A549 (cell line): Measurements from ENCODE around the gene CKLF. TPM values are rescaled to one million over a fixed set of nuclear protein-coding genes. Genes with fewer than 3 reads are reported as not detected.
A peak's percentile ranks its signal among the peaks of the same experiment; 100 is the strongest.

Experiments
- ATAC-seq, 2 experiments: fragments of 200-7000 bp in 1 of 2; fragments of >200 bp in 1 of 2; cut with Nextera tagmentation in 1 of 2; cut with Tn5 transposase in 1 of 2; 3 replicates each; pipeline versions ENCODE4 v1.8.0 to v1.9.1; 2018 to 2020; ENCODE audit warnings: mild to moderate bottlenecking in 1 of 2, moderate library complexity in 1 of 2
- CTCF ChIA-PET: fragments of 300-600 bp; sonication (Branson Sonifier 250); formaldehyde crosslinking; extraction: SDS; loops from one replicate; lab custom pipeline; 2021; ENCODE audit warnings: antibody characterized with exemption, inconsistent platforms; lab: Yijun Ruan, JAX
- POLR2A ChIA-PET: fragments of 350-600 bp; formaldehyde crosslinking; extraction: SDS; loops from one replicate; lab custom pipeline; 2021; ENCODE audit warnings: antibody characterized with exemption, inconsistent platforms; lab: Yijun Ruan, JAX
- DNase-seq, 2 experiments: peaks; one replicate each; pipeline versions ENCODE4 v3.0.0 to v3.0.0-alpha.2; 2011 to 2016; ENCODE audit warnings: low read depth in 1 of 2, low spot score in 1 of 2
- FAIRE-seq: peaks from 2 replicates; lab custom pipeline; 2011; peaks lifted over from hg19 to GRCh38; lab: Jason Lieb, UNC
- H3K27ac ChIP-seq, 2 experiments: fragments of >200 bp; sonication (Bioruptor Twin); formaldehyde crosslinking; 3 replicates each; pipeline ENCODE4 v1.5.1; 2016 to 2017
- H3K4me1 ChIP-seq: fragments of >200 bp; sonication (Bioruptor Twin); formaldehyde crosslinking; 3 replicates; pipeline ENCODE4 v1.6.1; 2016
- H3K4me2 ChIP-seq: fragments of >200 bp; sonication (Bioruptor Twin); formaldehyde crosslinking; 3 replicates; pipeline ENCODE4 v1.6.1; 2016
- H3K4me3 ChIP-seq: fragments of >200 bp; sonication (Bioruptor Twin); formaldehyde crosslinking; 3 replicates; pipeline ENCODE4 v1.5.1; 2016
- H3K9me3 ChIP-seq: fragments of >200 bp; sonication (Bioruptor Twin); formaldehyde crosslinking; 3 replicates; pipeline ENCODE4 v1.6.1; 2016
- BHLHE40 ChIP-seq: IDR thresholded peaks from 2 replicates; pipeline ENCODE4 v1.6.1; 2012; ENCODE audit warnings: low read depth, low read length, inconsistent platforms
- CBX2 ChIP-seq: fragments of 200-600 bp; sonication (generic); IDR thresholded peaks from 2 replicates; pipeline ENCODE4 v1.6.1; 2016; ENCODE audit warnings: low read depth, mild to moderate bottlenecking, borderline replicate concordance
- ESRRA ChIP-seq: fragments of 150-350 bp; IDR thresholded peaks from 2 replicates; pipeline ENCODE4 v1.6.1; 2014; ENCODE audit warnings: mild to moderate bottlenecking, low read length, borderline replicate concordance
- GATA3 ChIP-seq: IDR thresholded peaks from 2 replicates; pipeline ENCODE4 v1.6.1; 2012; ENCODE audit warnings: borderline replicate concordance
- HEYL ChIP-seq: fragments of 250-450 bp; sonication (Bioruptor Pico); IDR thresholded peaks from 2 replicates; pipeline ENCODE4 v1.8.0; 2021; ENCODE audit warnings: mild to moderate bottlenecking, moderate library complexity
- KDM1A ChIP-seq: fragments of 200-600 bp; sonication (generic); IDR thresholded peaks from 2 replicates; pipeline ENCODE4 v1.6.1; 2016; ENCODE audit warnings: low read depth, mild to moderate bottlenecking
- MAZ ChIP-seq: fragments of 150-350 bp; IDR thresholded peaks from 2 replicates; pipeline ENCODE4 v1.6.1; 2014; ENCODE audit warnings: antibody characterized with exemption, low read depth, low read length, borderline replicate concordance
- MYC ChIP-seq: IDR thresholded peaks from 2 replicates; pipeline ENCODE4 v1.6.1; 2012; ENCODE audit warnings: mild to moderate bottlenecking, inconsistent platforms, low read length, improper control_type of control experiment, borderline replicate concordance
- PHF8 ChIP-seq: fragments of 200-600 bp; sonication (generic); IDR thresholded peaks from 2 replicates; pipeline ENCODE4 v1.6.1; 2016; ENCODE audit warnings: low read depth, mild to moderate bottlenecking, antibody characterized with exemption, moderate library complexity, borderline replicate concordance
- POLR2AphosphoS2 ChIP-seq: conservative IDR thresholded peaks from 2 replicates; pipeline ENCODE4 v1.6.1; 2012; ENCODE audit warnings: low read length, improper control_type of control experiment, inconsistent platforms
- RNF2 ChIP-seq: fragments of 200-600 bp; sonication (generic); IDR thresholded peaks from 2 replicates; pipeline ENCODE4 v1.6.1; 2016; ENCODE audit warnings: low read depth, mild to moderate bottlenecking, antibody characterized with exemption, moderate library complexity, borderline replicate concordance
- SREBF2 ChIP-seq: fragments of 450-650 bp; IDR thresholded peaks from 2 replicates; pipeline ENCODE4 v1.6.1; 2014; ENCODE audit warnings: mild to moderate bottlenecking, moderate library complexity
- TP53 ChIP-seq: fragments of 250-450 bp; sonication (Bioruptor Pico); IDR thresholded peaks from 2 replicates; pipeline ENCODE4 v1.5.0; 2021; ENCODE audit warnings: mild to moderate bottlenecking, moderate library complexity
- ZC3H11A ChIP-seq: fragments of 450-650 bp; IDR thresholded peaks from 2 replicates; pipeline ENCODE4 v1.6.1; 2014; ENCODE audit warnings: antibody characterized with exemption, mild to moderate bottlenecking
- WGBS: methylation state at CpG from one replicate; pipeline ENCODE4 v1.1.6; 2017; ENCODE audit errors: missing lambda C conversion rate; 5-methylcytosine and 5-hydroxymethylcytosine counted together
- polyA plus RNA-seq, 4 experiments: library from polyadenylated mRNA; depleted of rRNA in 3 of 4; stranded (reverse); fragments of >200 nt; fragmentation: RNase III in 1 of 4; extraction: RNeasy Plus Mini Kit Qiagen cat#74134 plus additional on column Dnase treatment in 1 of 4; gene quantifications; 2 replicates in 3 of 4; 3 replicates in 1 of 4; pipeline ENCODE4 v1.2.3, GENCODE V29; 2011 to 2017
- TF ChIP-seq, protein P1 (sequence below): IDR thresholded peaks from 2 replicates; pipeline ENCODE4 v1.6.1; 2012
- TF ChIP-seq, protein P2 (sequence below): fragments of 250-450 bp; sonication (Bioruptor Pico); IDR thresholded peaks from 2 replicates; pipeline ENCODE4 v1.5.0; 2021; ENCODE audit warnings: mild to moderate bottlenecking, moderate library complexity, borderline replicate concordance
- TF ChIP-seq, protein P3 (sequence below): fragments of >200 bp; sonication (Bioruptor Twin); formaldehyde crosslinking; IDR thresholded peaks from 3 replicates; pipeline ENCODE4 v1.5.1; 2016
- TF ChIP-seq, protein P4 (sequence below): fragments of 450-650 bp; IDR thresholded peaks from 2 replicates; pipeline ENCODE4 v1.6.1; 2014; ENCODE audit warnings: antibody characterized with exemption
- TF ChIP-seq, protein P5 (sequence below): fragments of >200 bp; sonication (Bioruptor Twin); formaldehyde crosslinking; IDR thresholded peaks from 3 replicates; pipeline ENCODE4 v1.6.1; 2016
- TF ChIP-seq, protein P6 (sequence below): fragments of 200-600 bp; sonication (generic); IDR thresholded peaks from 2 replicates; pipeline ENCODE4 v1.6.1; 2016; ENCODE audit warnings: antibody characterized with exemption, mild to moderate bottlenecking, moderate library complexity

CKLF gene
- polyA plus RNA-seq, 2 of the 4 experiments (the other 2 are of a cell fraction): 85.1 to 87.0 TPM

DNA sequence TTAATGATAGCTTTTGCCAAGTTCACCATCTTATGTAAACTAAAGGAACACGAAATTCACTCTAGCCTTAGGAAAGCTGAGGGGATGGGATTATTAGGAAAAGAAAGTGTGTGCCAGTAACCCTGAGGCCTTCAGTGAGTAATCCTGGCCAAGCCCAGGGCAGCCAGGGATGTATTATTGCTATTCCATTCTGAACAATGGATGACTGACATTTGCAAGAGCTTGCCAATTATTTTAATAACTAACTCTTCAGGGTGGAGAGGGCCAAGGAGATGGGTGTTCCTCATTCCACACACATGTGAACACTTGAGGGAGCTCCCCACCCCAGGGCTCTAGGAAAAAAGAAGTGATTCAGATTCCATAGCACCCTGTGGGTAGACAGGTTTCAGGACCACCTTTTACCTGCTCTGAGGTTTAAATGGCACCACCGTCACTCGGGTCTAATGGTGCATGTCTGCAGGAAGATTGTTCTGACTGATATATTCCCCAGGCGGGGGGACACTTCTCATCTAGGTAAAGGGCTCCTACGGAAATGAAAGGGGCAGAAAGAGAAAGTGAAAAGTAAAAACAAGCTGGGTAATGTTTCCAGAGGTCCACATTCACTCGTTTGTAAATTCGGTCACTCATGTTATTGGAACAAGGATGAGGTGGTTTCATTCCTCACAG, 44.0 kb upstream of the CKLF start (continued):
- no peak for TF ChIP-seq TP53
- TF ChIP-seq MYC: no peak
- TF ChIP-seq HEYL (CRISPR knock-in tag): no peak
- no peak for TF ChIP-seq ESRRA
- TF ChIP-seq, protein P1, sequence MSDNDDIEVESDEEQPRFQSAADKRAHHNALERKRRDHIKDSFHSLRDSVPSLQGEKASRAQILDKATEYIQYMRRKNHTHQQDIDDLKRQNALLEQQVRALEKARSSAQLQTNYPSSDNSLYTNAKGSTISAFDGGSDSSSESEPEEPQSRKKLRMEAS: peak; percentile 77
- TF ChIP-seq KDM1A: no peak
- TF ChIP-seq, protein P2, sequence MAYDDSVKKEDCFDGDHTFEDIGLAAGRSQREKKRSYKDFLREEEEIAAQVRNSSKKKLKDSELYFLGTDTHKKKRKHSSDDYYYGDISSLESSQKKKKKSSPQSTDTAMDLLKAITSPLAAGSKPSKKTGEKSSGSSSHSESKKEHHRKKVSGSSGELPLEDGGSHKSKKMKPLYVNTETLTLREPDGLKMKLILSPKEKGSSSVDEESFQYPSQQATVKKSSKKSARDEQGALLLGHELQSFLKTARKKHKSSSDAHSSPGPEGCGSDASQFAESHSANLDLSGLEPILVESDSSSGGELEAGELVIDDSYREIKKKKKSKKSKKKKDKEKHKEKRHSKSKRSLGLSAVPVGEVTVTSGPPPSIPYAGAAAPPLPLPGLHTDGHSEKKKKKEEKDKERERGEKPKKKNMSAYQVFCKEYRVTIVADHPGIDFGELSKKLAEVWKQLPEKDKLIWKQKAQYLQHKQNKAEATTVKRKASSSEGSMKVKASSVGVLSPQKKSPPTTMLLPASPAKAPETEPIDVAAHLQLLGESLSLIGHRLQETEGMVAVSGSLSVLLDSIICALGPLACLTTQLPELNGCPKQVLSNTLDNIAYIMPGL (CRISPR knock-in tag): no peak
- TF ChIP-seq CBX2: no peak
- TF ChIP-seq RNF2: no peak
- TF ChIP-seq, protein P3, sequence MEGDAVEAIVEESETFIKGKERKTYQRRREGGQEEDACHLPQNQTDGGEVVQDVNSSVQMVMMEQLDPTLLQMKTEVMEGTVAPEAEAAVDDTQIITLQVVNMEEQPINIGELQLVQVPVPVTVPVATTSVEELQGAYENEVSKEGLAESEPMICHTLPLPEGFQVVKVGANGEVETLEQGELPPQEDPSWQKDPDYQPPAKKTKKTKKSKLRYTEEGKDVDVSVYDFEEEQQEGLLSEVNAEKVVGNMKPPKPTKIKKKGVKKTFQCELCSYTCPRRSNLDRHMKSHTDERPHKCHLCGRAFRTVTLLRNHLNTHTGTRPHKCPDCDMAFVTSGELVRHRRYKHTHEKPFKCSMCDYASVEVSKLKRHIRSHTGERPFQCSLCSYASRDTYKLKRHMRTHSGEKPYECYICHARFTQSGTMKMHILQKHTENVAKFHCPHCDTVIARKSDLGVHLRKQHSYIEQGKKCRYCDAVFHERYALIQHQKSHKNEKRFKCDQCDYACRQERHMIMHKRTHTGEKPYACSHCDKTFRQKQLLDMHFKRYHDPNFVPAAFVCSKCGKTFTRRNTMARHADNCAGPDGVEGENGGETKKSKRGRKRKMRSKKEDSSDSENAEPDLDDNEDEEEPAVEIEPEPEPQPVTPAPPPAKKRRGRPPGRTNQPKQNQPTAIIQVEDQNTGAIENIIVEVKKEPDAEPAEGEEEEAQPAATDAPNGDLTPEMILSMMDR: 0 out of 3 replicates have a peak, but pooled peaks have one; percentile 7
- peak; percentile 85; the same call in 1 of the 2 replicates for TF ChIP-seq GATA3
- no peak for TF ChIP-seq MAZ
- TF ChIP-seq BHLHE40: no peak

DNA sequence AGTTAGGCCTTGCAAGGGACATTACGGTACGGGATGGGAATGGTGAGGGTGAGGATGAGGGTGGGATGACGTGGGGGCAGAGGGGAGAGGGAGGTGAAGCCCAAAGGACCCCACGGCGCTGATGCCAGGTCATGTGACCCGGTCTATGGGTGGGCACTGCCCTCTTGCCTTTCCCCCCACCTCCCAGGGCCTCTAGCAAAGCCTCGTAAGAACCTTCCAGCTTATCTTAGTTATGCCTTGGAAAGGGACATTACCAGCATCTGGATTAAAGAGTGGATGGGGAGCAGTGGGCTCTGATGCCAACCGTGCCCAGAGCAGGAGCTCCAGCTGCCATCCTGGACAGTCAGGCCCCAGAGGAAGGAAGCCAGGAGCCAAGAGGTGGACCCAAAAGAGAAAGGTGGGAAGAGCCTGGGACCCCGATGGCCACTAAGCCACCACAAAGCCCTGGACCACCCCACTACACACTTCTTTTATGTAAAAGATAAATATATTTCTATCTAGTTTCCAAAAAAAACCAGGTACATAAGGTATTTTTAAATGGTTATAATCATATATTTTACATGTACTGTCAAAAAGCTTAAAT, 43.4 kb upstream of the CKLF start:
- 83% methylated on average over 9 of the region's 9 CpGs for WGBS
- FAIRE-seq: no peak
- H3K27ac ChIP-seq: peak overlapping the region; percentile 95 to 97
- DNase-seq: no peak
- ChIA-PET CTCF (interaction anchor here (0.7 to 8.2 kb wide), 11 partner anchors 18 to 151 kb away, joined by 3 to 68 read pairs (median 5); partner anchors contain the start of gene CKLF), POLR2A (interaction anchor here (1.0 to 1.9 kb wide), 2 partner anchors 43 to 100 kb away, joined by 3 to 7 read pairs; partner anchors contain the start of gene CKLF)
- peaks cover 78% of the 10 kb centered on the region for H3K4me1 ChIP-seq
- peak overlapping the region; percentile 66 for H3K4me2 ChIP-seq
- no peak overlapping the region for H3K4me3 ChIP-seq
- peaks cover 9% of the 10 kb centered on the region for H3K9me3 ChIP-seq
- no peak for ATAC-seq
- TF ChIP-seq ZC3H11A: no peak
- TF ChIP-seq, protein P4, sequence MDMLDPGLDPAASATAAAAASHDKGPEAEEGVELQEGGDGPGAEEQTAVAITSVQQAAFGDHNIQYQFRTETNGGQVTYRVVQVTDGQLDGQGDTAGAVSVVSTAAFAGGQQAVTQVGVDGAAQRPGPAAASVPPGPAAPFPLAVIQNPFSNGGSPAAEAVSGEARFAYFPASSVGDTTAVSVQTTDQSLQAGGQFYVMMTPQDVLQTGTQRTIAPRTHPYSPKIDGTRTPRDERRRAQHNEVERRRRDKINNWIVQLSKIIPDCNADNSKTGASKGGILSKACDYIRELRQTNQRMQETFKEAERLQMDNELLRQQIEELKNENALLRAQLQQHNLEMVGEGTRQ: peak; percentile 29; the same call in 1 of the 2 replicates
- TF ChIP-seq, all 56 proteins: peak for 1

DNA sequence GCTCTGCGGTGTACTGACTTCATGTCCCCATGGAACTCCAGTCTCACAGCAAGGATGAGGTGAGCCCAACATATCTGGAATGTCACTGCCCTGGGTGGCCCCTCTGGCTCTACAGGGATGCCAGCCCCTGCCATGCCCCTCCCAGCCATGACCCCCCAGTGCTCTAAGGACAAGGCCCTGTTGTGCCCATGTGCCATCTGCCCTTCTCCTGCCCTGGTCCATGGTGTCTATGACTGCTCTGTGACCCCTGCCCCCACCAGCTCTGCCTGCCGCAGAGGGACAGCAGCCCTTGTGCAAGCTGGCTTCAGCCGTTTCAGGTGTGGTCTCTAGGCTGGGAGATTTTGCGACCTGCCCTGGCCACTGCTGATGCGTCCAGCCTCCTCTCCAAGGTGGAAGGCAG, 42.8 kb upstream of the CKLF start:
- H3K4me1 ChIP-seq: peaks cover 79% of the 10 kb centered on the region
- H3K4me2 ChIP-seq: peak overlapping the region; percentile 66; the same call in 1 of the 3 replicates
- no peak overlapping the region for H3K4me3 ChIP-seq
- POLR2A ChIA-PET: interaction anchor here (1.9 kb wide), 1 partner anchor 43 kb away, joined by 7 read pairs; the partner anchor contains the start of gene CKLF
- FAIRE-seq (no peak), ATAC-seq (no peak), DNase-seq (no peak)
- 88% methylated on average over 5 of the region's 5 CpGs for WGBS
- CTCF ChIA-PET: interaction anchor here (0.7 to 8.2 kb wide), 6 partner anchors 22 to 104 kb away, joined by 3 to 68 read pairs (median 6); no protein-coding TSS in a partner anchor
- H3K27ac ChIP-seq: peak overlapping the region; percentile 95 to 97
- TF ChIP-seq, protein P1: no peak
- no peak for TF ChIP-seq POLR2AphosphoS2
- TF ChIP-seq, protein P5, sequence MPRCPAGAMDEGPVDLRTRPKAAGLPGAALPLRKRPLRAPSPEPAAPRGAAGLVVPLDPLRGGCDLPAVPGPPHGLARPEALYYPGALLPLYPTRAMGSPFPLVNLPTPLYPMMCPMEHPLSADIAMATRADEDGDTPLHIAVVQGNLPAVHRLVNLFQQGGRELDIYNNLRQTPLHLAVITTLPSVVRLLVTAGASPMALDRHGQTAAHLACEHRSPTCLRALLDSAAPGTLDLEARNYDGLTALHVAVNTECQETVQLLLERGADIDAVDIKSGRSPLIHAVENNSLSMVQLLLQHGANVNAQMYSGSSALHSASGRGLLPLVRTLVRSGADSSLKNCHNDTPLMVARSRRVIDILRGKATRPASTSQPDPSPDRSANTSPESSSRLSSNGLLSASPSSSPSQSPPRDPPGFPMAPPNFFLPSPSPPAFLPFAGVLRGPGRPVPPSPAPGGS: no peak
- no peak for TF ChIP-seq PHF8
- TF ChIP-seq SREBF2: no peak
- TF ChIP-seq, protein P6, sequence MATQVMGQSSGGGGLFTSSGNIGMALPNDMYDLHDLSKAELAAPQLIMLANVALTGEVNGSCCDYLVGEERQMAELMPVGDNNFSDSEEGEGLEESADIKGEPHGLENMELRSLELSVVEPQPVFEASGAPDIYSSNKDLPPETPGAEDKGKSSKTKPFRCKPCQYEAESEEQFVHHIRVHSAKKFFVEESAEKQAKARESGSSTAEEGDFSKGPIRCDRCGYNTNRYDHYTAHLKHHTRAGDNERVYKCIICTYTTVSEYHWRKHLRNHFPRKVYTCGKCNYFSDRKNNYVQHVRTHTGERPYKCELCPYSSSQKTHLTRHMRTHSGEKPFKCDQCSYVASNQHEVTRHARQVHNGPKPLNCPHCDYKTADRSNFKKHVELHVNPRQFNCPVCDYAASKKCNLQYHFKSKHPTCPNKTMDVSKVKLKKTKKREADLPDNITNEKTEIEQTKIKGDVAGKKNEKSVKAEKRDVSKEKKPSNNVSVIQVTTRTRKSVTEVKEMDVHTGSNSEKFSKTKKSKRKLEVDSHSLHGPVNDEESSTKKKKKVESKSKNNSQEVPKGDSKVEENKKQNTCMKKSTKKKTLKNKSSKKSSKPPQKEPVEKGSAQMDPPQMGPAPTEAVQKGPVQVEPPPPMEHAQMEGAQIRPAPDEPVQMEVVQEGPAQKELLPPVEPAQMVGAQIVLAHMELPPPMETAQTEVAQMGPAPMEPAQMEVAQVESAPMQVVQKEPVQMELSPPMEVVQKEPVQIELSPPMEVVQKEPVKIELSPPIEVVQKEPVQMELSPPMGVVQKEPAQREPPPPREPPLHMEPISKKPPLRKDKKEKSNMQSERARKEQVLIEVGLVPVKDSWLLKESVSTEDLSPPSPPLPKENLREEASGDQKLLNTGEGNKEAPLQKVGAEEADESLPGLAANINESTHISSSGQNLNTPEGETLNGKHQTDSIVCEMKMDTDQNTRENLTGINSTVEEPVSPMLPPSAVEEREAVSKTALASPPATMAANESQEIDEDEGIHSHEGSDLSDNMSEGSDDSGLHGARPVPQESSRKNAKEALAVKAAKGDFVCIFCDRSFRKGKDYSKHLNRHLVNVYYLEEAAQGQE: no peak
- H3K9me3 ChIP-seq: peaks cover 9% of the 10 kb centered on the region
